ENCODE measurements around the gene AMOTL2.

Gene AMOTL2

DNA sequence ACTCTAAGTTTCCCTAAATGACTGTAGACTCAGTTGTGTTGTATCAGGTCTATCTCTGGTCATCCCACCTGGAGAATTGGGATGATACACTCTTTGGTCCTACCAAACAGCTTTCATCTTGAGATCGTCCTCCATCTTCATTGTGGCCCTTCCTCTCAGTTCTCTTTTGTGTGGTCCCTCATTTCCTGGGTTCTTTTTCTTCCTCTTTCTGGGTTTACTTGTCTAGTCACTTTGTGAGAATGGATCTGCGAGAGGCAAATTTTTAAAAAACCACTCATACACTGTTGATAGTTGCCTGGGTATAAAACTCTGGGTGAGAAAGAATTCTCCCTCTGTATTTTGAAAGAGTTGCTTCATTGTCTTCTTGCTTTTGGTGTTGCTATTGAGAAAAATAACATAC, 6.0 kb upstream of the AMOTL2 start:
- no peak overlapping the region for H3K27ac ChIP-seq (ENCODE audit: low read length)
- H3K27me3 ChIP-seq (ENCODE audit: control insufficient read depth, insufficient read depth, low read length): peaks cover 3% of the 10 kb centered on the region; the same call in 1 of the 2 replicates
- H3K36me3 ChIP-seq (ENCODE audit: control insufficient read depth, insufficient read depth, low read length): no peaks in the 10 kb centered on the region
- no peak for DNase-seq (ENCODE audit: low read depth, low spot score)
- peaks cover 4% of the 10 kb centered on the region for H3K4me1 ChIP-seq (ENCODE audit: control insufficient read depth, insufficient read depth, low read length)
- WGBS (ENCODE audit: insufficient coverage, insufficient read length): no CpG with 5 or more reads among the region's 2 CpGs
- no peaks in the 10 kb centered on the region for H3K9me3 ChIP-seq (ENCODE audit: control insufficient read depth, insufficient read depth, low read length)
- H3K4me3 ChIP-seq (ENCODE audit: low read length): no peak overlapping the region

- H3K36me3 ChIP-seq (ENCODE audit: control insufficient read depth, insufficient read depth, low read length): no peaks in the 10 kb centered on the region
- H3K27ac ChIP-seq (ENCODE audit: low read length): no peak overlapping the region
- no peaks in the 10 kb centered on the region for H3K9me3 ChIP-seq (ENCODE audit: control insufficient read depth, insufficient read depth, low read length)
- DNase-seq (ENCODE audit: low read depth, low spot score): no peak
- no peak overlapping the region for H3K4me3 ChIP-seq (ENCODE audit: low read length)
- H3K4me1 ChIP-seq (ENCODE audit: control insufficient read depth, insufficient read depth, low read length): peaks cover 4% of the 10 kb centered on the region
- WGBS (ENCODE audit: insufficient coverage, insufficient read length): no CpG with 5 or more reads among the region's 3 CpGs
- peaks cover 3% of the 10 kb centered on the region; the same call in 1 of the 2 replicates for H3K27me3 ChIP-seq (ENCODE audit: control insufficient read depth, insufficient read depth, low read length)
Measured at GRCh38 chr3:134378818-134379217, 4.6 kb upstream of the AMOTL2 start.

- no peaks in the 10 kb centered on the region for H3K9me3 ChIP-seq (ENCODE audit: control insufficient read depth, insufficient read depth, low read length)
- H3K36me3 ChIP-seq (ENCODE audit: control insufficient read depth, insufficient read depth, low read length): no peaks in the 10 kb centered on the region
- peaks cover 3% of the 10 kb centered on the region; the same call in 1 of the 2 replicates for H3K27me3 ChIP-seq (ENCODE audit: control insufficient read depth, insufficient read depth, low read length)
- H3K27ac ChIP-seq (ENCODE audit: low read length): no peak overlapping the region
- no peak for DNase-seq (ENCODE audit: low read depth, low spot score)
- H3K4me3 ChIP-seq (ENCODE audit: low read length): no peak overlapping the region
- H3K4me1 ChIP-seq (ENCODE audit: control insufficient read depth, insufficient read depth, low read length): peaks cover 4% of the 10 kb centered on the region
Measured at GRCh38 chr3:134378384-134378783, 4.1 kb upstream of the AMOTL2 start.

DNA sequence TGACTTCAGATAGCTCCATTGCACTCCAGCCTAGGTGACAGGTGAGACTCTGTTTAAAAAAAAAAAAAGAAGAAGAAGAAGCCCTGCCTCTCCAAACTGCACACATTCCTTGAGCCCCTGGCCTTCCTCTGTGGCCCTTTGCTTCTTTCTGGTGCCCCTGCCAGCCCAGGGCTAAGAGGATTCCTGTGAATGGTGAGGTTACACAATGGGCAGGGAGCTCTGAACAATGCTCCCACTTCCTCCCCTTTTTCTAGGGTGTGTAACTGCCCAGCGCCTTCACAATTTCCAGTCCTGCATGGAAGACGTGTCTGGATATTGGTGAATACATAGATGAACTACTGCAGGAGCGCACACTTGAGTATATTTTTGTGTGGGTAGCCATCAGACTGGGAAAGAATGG, 3.6 kb upstream of the AMOTL2 start:
- Histone ChIP-seq H3K27ac (ENCODE audit: low read length) (no peak overlapping the region), H3K36me3 (ENCODE audit: control insufficient read depth, insufficient read depth, low read length) (no peaks in the 10 kb centered on the region), H3K27me3 (ENCODE audit: control insufficient read depth, insufficient read depth, low read length) (peaks cover 3% of the 10 kb centered on the region; the same call in 1 of the 2 replicates), H3K9me3 (ENCODE audit: control insufficient read depth, insufficient read depth, low read length) (no peaks in the 10 kb centered on the region), H3K4me3 (ENCODE audit: low read length) (no peak overlapping the region), H3K4me1 (ENCODE audit: control insufficient read depth, insufficient read depth, low read length) (peaks cover 4% of the 10 kb centered on the region)
- no peak for DNase-seq (ENCODE audit: low read depth, low spot score)
- WGBS (ENCODE audit: insufficient coverage, insufficient read length): no CpG with 5 or more reads among the region's 3 CpGs

DNA sequence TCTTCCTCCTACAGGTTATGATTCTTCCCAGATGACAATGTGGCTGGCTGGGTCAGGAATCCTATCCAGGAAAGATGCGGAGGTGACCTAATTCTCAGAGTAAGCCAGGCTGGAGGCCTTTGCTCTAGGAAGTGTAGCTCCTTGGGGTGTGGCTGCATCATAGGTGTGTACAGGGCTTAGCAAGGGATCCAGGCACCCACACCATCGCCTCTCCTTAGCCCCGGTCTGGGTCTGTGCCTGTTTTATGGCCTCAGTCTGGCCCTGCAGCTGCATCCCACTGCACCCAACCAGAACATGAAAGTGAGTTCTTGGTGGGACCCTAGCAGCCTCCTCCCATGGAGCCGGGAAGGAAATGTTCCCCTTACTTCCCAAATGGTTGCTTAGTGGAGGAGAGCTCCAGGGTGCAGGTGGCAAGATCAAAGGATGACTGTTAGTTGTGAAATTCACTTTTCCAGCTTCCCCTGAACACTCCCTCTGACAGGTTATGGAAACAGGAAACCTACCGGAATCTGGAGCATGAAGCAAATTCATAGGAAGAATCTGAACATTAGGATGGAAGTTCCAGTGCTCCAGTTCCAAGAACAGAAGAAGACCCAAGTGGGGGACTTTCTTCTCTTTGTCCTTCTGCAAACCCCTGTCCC, 2.7 kb upstream of the AMOTL2 start:
- DNase-seq (ENCODE audit: low read depth, low spot score): no peak
- 0 out of 2 replicates have a peak, but pooled peaks cover 2% of the 10 kb centered on the region for H3K36me3 ChIP-seq (ENCODE audit: control insufficient read depth, insufficient read depth, low read length)
- H3K4me1 ChIP-seq (ENCODE audit: control insufficient read depth, insufficient read depth, low read length): peaks cover 8% of the 10 kb centered on the region
- H3K27ac ChIP-seq (ENCODE audit: low read length): no peak overlapping the region
- no peaks in the 10 kb centered on the region for H3K9me3 ChIP-seq (ENCODE audit: control insufficient read depth, insufficient read depth, low read length)
- H3K4me3 ChIP-seq (ENCODE audit: low read length): no peak overlapping the region
- WGBS (ENCODE audit: insufficient coverage, insufficient read length): no CpG with 5 or more reads among the region's 5 CpGs
- H3K27me3 ChIP-seq (ENCODE audit: control insufficient read depth, insufficient read depth, low read length): peaks cover 3% of the 10 kb centered on the region; the same call in 1 of the 2 replicates

DNA sequence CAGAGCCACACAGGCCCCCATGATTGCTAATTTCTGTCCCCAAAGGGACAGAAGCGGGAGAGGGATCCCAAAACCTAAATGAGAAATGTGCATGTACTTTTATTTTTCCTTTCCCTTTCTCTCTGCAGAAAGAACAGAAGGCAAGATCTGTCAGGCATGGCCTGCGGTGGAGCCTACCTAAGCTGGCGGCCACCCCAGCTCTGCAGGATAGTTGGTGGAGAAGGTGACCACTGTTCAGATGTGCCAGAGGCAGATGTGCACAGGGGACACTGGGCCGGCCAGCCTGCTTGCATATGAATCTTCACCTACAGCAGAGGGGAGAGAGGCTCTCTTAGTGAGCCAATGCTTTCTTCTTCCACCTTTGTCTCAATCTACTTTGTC, 2.1 kb upstream of the AMOTL2 start:
- Histone ChIP-seq H3K27ac (ENCODE audit: low read length) (no peak overlapping the region), H3K4me1 (ENCODE audit: control insufficient read depth, insufficient read depth, low read length) (peaks cover 10% of the 10 kb centered on the region), H3K27me3 (ENCODE audit: control insufficient read depth, insufficient read depth, low read length) (peaks cover 3% of the 10 kb centered on the region; the same call in 1 of the 2 replicates), H3K4me3 (ENCODE audit: low read length) (no peak overlapping the region), H3K9me3 (ENCODE audit: control insufficient read depth, insufficient read depth, low read length) (no peaks in the 10 kb centered on the region), H3K36me3 (ENCODE audit: control insufficient read depth, insufficient read depth, low read length) (peaks cover 3% of the 10 kb centered on the region; the same call in 1 of the 2 replicates)
- WGBS (ENCODE audit: insufficient coverage, insufficient read length): no CpG with 5 or more reads among the region's 4 CpGs
- DNase-seq (ENCODE audit: low read depth, low spot score): no peak

- Histone ChIP-seq H3K4me1 (ENCODE audit: control insufficient read depth, insufficient read depth, low read length) (peaks cover 10% of the 10 kb centered on the region), H3K4me3 (ENCODE audit: low read length) (no peak overlapping the region), H3K27ac (ENCODE audit: low read length) (no peak overlapping the region), H3K36me3 (ENCODE audit: control insufficient read depth, insufficient read depth, low read length) (peaks cover 9% of the 10 kb centered on the region), H3K27me3 (ENCODE audit: control insufficient read depth, insufficient read depth, low read length) (peaks cover 3% of the 10 kb centered on the region; the same call in 1 of the 2 replicates), H3K9me3 (ENCODE audit: control insufficient read depth, insufficient read depth, low read length) (no peaks in the 10 kb centered on the region)
- no CpG with 5 or more reads among the region's 8 CpGs for WGBS (ENCODE audit: insufficient coverage, insufficient read length)
- DNase-seq (ENCODE audit: low read depth, low spot score): no peak
Measured at GRCh38 chr3:134375582-134376384, 1.5 kb upstream of the AMOTL2 start.

- peak overlapping the region; percentile 52; the same call in 1 of the 2 replicates for H3K4me3 ChIP-seq (ENCODE audit: low read length)
- H3K4me1 ChIP-seq (ENCODE audit: control insufficient read depth, insufficient read depth, low read length): peaks cover 10% of the 10 kb centered on the region
- H3K36me3 ChIP-seq (ENCODE audit: control insufficient read depth, insufficient read depth, low read length): peaks cover 15% of the 10 kb centered on the region
- peaks cover 3% of the 10 kb centered on the region; the same call in 1 of the 2 replicates for H3K27me3 ChIP-seq (ENCODE audit: control insufficient read depth, insufficient read depth, low read length)
- H3K27ac ChIP-seq (ENCODE audit: low read length): no peak overlapping the region
- WGBS (ENCODE audit: insufficient coverage, insufficient read length): no CpG with 5 or more reads among the region's 30 CpGs
- no peak for DNase-seq (ENCODE audit: low read depth, low spot score)
- H3K9me3 ChIP-seq (ENCODE audit: control insufficient read depth, insufficient read depth, low read length): no peaks in the 10 kb centered on the region
Measured at GRCh38 chr3:134374791-134375581, 739 bp upstream of the AMOTL2 start.

GRCh38 chr3:134373271-134374104, 759 bp downstream of the AMOTL2 start:
- Histone ChIP-seq H3K4me3 (ENCODE audit: low read length) (peak overlapping the region; percentile 92), H3K4me1 (ENCODE audit: control insufficient read depth, insufficient read depth, low read length) (peaks cover 8% of the 10 kb centered on the region), H3K36me3 (ENCODE audit: control insufficient read depth, insufficient read depth, low read length) (peaks cover 21% of the 10 kb centered on the region), H3K27ac (ENCODE audit: low read length) (no peak overlapping the region), H3K27me3 (ENCODE audit: control insufficient read depth, insufficient read depth, low read length) (peaks cover 3% of the 10 kb centered on the region; the same call in 1 of the 2 replicates), H3K9me3 (ENCODE audit: control insufficient read depth, insufficient read depth, low read length) (no peaks in the 10 kb centered on the region)
- DNase-seq (ENCODE audit: low read depth, low spot score): peak; percentile 75
- WGBS (ENCODE audit: insufficient coverage, insufficient read length): no CpG with 5 or more reads among the region's 51 CpGs

All from iPS DF 6.9 (cell line).